Measurements from ENCODE around the gene ZCWPW1.

ZCWPW1 gene, protein sequence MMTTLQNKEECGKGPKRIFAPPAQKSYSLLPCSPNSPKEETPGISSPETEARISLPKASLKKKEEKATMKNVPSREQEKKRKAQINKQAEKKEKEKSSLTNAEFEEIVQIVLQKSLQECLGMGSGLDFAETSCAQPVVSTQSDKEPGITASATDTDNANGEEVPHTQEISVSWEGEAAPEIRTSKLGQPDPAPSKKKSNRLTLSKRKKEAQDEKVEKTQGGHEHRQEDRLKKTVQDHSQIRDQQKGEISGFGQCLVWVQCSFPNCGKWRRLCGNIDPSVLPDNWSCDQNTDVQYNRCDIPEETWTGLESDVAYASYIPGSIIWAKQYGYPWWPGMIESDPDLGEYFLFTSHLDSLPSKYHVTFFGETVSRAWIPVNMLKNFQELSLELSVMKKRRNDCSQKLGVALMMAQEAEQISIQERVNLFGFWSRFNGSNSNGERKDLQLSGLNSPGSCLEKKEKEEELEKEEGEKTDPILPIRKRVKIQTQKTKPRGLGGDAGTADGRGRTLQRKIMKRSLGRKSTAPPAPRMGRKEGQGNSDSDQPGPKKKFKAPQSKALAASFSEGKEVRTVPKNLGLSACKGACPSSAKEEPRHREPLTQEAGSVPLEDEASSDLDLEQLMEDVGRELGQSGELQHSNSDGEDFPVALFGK

DNA sequence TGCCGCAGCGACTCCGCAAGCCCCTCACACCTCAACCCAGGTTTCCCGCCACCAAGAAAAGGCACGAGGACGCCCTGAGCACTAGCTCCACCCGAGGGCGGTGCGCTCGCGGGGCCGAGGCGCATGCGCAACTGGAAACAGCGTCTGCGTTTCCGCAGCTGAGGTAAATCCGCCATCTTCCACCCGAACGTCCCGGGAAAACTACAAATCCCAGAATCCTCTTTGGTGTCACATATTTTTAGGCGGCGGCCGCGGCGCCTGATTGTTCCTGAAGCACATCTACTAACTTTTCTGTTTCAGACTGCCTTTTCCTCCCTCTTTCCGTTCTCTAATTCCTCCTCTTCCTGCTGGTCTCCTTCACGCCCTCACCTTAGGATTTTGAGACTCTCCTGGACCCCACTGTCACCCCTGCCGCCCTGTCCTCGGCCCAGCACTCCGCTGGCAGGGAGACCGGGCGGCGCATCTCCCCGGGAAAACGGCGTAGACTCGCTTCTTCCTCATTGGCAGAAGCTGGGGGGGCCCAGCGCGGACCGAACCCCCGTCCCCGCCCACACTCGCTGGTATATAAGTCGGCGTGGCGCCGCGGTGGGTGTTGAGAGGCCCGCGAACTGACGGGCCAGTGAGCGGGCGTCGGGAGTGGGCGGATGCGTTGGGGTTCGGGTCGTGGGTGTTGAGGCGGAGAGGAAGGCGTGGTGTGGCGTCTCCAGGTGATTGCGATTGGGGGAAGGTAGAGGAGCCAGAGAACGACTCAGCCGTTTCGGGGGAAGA is at the start of gene ZCWPW1:
Gene ZCWPW1 (minus strand): TSS at position 505 of the 768 bp plus-strand sequence. CDS start 8,054 bp downstream, outside the sequence.
- peak; percentile 98 for DNase-seq

DNA sequence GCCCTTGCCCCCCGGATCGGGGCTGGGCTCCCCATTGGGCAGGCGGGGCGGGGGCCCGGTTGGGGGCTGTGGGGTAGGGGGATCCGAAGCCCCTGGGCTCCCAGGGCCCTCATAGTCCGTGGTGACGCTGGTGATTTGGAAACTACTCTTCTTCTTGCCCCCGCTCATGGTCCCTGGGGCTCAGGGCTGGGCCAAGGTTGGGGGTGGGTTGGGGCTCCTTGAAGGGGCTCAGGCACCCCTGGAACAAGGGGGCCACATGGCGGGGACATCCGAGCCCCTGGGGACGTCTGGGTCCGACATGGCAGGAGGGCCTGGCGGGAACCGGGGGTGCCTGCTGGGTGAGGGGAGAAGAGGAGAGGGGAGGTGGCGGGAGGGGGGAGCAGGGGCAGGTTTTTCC is 49.4 kb upstream of the ZCWPW1 start:
- DNase-seq: no peak

DNA sequence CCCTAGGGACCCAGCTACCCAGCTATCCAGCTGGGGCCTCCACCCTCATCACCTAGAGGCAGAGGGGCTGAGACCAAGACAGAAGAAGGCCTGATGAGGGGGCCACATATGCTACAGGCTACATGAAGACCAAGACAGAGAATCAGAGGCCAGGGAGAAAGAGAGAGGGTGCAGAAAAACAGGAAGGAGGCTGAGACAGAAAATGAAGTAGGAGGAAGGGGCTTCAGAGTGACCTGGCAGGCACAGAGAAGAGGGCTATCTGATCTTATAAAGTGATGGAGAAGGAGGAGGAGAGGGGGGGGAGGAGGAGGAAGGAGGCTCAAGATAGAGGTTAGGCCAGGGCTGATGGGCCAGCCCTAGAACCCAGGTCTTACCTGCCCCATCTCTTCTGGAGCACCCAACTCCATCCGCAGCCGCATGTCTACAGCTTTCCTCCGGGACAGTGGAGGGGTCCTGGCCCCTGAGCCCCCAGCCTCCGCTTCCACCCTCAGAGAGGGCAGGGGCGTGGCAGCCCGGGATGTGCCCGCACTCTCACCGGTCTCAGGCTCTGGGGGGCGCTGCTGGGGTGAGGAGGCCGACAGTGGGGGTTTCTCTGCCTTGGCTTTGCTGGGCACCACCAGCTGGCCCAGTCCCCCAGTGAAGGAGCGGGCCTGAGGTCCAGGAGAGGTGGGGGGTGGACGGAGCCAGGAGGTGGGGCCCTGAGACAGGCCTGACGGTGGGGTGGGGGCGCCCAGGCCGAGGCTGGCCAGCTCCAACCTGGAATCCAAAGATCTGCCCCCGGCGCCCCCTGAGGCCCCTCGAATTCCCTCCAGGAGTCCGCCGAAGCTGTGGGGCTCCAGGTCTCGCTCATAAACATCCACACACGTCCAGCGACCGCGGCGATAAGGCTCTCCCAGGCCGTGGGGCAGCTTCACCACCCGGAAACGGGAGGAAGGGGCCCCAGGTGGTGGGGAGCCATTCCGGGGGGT is 48.7 kb upstream of the ZCWPW1 start:
- peak; percentile 28 for DNase-seq

DNA sequence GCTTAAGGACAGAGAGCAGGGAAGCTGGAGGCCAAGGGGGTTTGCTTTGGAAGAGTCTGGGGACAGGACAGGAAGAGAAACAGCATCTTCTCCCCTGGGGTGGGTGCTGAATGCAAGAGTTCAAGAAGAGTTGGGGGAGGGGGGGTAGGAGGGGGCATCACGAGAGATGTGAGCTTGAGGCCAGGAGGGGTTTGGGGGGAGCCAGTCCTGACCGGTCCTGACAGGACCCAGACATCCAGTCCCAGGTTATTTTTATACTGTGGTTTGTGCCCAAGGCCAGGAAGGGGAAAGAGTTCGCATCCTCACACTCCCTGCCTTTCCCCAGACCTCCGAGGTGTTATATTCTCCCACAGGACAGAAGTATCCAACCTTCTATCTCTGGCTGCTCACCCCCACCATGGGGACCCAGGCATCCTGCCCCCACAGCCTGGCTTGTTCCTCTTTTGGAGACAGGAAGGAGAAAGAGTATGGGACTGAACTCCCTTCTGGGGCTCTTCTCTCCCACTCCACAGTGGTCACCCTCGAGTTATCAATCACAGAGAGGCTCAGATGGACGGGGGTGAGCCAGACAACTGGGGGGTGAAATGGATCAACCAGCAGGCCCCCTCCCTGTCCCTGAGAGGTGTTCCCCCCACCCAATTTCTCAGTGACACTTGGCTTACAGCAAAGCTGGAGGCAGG is 47.7 kb upstream of the ZCWPW1 start:
- no peak for DNase-seq

DNA sequence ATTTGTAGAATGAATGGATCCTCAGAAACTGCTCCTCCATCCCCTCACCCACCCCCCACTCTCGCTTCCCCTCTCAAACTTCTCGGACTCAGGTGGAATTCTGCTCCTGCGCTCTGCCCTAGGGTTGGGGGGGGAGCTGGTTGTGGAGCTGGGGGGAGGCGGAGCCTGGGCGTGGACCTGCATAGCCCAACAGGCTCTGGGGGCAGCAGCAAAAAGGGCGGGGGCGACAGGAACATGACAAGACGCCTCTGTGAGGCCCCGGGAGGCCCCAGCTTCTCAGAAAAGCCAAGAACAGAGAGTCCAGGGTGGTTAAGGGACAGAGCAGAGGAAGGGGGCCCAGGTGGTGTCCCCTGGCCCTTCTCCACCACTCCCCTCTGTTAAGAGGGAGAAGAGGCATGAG is 47.0 kb upstream of the ZCWPW1 start:
- DNase-seq: no peak

DNA sequence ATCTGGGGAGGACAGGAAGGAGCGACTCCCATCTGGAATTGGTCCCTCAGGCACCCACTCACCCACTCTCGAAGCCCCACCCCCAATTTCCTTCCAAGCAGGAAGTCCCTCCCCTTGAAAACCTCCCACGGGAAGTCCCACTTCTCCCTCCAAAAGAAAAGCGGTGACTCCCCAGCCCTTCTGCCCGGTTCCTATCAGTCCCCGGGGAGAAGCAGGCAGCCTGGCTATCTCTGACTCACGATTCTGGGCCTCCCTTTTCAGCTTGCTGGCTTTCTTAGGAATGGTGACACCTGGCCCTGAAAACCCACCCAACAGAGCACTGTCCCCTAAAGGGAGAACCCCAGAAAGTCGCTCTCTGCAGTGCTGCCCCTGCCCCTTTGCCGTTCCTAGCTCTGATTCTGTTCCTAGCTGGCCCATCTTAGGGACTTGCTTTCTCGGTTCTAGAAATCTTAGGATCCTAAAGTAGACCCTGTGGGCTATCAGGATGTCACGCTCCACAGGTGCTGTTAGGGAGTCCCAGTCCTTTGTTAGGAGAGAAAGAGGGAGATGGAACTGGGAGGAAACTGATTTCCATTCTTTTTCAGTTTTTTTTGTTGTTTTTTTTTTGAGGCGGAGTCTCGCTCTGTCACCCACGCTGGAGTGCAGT is 44.5 kb upstream of the ZCWPW1 start:
- peak; percentile 77 for DNase-seq

DNA sequence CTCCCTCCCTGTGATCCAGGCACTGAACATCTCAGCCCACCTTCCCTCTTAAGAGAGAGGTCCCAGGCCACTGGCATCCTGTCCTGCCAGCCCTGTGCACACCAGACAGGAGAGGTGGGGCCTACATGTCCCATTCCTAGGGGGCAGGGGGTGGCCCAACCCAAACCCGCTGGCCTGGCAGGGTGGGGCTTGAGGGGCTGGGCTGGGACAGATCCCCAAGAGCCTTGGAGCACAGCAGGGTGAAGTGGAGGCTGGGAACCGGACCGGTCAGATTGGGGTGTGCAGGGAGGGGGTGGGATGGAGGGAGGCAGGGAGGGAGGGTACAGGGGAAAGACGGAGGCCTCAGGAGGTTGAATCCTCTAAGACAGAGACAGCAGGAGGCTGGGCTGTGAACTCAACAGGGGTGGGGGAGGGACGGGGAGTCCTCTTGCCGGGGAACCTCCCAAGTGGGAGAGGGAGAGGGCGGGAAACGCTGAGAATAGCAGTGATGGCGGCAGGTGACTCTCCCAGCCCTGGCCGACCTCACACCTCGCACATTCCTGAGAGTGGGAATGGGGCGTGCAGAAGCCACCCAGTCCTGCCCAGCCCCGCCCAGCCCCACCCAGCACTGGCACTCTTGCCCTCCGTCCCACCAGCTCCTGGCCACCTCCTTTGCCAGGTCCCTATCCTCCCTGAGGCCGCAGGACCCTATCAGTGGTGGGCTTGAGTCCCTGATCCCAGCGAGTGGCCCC is 43.8 kb upstream of the ZCWPW1 start:
- no peak for DNase-seq

DNA sequence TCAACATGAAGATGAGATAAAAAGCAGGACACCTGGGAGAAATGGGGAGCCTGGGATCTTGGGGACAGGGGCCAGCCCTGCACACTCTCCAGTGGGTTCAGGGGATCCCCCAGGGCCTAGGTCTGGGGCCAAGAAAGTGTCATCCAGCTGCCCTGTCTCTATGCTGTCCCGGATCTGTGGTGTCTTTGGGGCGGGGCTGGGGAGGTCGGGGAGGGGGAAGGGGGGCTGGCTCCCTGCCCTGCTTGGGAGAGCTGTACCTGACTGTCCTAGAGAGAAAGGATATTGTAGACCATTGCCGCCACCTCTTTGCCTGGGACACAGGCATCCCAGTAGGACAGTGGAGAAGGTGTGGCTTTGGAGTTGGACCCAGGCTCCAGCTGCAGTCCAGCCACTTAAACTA is 42.5 kb upstream of the ZCWPW1 start:
- no peak for DNase-seq

DNA sequence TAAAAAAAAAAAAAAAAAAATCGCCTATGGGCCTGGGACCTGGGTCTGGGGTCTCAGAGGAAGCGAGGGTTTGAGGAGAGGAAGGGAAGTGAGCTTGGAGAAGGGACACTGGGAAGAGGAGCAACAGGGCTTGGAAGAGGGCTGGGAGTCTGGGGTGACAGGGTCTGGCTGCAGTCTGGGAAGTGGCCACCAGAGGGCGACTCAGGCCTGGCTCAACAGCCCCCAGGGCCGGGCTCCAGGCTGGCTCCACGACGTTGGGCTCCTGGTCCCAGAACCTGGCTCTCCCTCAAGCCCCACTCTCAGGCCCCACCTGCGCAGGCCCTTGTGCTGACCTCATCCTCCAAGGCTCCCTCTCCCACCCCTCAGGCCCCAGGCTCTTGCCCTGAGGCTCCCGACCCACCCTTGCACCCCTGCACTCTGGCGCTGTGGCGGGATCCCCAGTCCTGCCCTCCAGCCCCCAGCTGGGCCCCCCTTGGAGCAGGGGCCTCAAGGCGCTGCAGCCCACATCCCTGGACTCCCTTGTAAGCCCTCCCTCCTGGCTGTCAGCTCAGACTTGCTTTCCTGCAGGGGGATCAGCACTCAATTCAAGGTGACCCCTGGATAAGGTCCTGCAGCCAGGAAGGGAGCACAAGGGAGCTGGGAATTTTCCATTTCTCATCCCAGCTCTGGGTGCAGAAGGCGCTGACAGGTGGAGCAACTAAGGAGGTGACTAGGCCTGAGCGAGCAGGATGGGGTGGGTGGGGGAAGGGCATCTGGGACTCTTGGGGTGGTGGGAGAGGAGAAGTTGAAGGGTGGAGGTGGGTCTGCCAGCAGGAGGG is 40.9 kb upstream of the ZCWPW1 start:
- peak; percentile 85 for DNase-seq

DNA sequence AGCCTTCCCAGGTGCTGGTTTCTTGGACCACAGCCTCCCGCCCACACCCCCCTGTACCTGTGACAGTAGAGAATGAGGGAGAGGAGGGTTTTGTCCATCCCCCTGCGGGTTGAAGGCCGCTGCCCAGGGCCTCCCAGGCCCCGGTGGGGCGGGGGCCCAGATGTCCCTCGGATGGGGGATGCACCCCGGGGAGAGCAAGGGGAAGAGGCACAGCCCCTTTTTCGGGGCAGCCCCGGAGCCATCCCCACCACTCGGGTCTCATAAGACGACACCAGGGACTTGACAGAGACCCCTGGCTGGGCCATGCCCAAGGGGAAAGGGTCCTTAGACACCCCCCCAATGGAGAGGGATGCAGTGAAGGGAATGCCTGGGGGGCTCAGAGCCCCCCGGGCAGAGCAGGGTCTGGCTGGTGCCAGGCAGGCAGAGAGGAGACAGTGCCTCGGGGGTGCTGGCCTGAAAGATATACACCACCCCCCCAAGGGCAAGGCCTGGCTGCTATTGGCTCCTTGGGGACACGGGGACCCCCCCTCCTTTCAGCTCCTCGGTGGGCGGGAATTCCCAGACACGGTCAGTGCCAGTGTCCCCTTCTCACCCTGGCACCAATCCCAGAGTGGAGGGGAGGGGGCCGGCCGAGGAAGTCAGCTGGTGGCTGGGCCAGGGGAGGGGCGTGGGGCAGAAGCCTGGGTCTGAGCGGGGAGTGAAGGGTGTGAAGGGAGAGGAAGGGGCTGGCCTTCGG is 39.3 kb upstream of the ZCWPW1 start:
- no peak for DNase-seq

DNA sequence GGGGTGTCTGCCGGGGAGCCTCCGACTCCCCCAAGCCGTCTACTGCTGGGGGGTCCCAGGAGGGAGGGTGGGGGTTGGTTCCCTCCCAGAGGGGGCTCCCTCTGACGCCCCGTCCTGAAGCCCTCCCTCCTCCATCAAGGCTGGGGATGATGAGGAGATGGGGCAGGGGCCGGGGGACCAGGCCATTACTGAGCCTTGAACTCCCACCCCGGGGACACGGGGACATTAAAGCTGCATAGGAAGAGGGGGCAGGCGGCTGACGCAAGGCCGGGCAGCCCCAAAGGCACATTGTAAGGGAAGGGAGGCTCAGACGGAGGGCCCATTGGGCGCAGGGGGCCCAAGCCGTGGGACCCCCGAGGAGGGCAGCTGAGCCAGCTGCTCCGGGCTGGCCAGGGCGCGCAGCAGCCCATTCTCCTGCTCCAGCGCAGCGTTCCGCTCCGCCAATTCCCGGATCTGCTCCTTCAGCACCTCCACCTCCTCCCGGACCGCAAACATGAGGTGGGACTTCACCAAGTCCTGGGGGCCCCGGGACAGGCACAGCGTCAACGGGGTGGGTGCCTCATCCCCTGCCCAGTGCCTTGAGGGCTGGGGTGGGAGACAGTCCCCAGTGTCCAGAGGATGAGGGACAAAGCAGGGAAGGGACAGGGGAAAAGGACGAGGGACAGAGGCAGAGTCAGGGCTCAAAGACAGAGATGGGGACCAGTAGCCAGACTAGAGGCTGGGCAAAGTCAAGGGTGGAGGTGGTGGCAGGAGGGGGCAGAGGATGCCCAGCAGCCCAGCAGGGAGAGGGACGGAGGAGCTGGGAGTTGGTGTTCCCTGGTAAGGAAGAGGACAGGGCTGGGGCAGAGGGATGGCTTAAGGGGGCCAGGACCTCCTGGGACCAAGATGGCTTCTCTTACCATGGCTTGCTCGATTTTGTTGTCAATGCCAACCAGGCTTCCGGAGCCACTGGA is 38.4 kb upstream of the ZCWPW1 start:
- DNase-seq: no peak

DNA sequence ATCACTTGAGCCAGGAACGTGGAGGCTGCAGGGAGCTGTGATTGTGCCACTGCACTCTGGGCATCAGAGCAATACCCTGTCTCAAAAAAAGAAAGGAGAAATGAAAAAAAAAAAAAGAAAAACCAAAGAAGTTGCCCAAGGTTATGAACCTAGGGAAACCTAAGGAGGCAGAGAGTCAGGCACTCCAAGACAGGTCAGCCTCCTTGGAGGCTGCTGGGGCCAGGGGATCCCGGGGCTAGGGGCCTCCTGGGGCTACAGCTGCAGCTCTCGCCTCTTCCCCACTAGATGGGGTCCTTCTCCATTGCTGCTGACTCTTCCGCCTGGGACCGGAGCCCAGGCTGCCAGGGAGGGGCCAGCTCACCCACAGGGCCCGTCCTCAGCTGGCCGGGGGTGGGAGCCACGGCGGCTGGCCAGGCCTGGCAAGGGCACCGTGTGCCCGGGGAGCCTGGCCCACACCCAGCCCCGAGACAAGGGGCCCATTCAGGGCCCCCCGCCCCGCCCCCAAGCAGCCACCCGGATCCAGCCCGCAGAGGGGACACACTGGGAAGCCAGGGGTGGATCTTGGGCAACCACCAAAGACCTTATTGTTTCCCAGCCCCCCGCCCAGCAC is 37.3 kb upstream of the ZCWPW1 start:
- DNase-seq: peak; percentile 57

DNA sequence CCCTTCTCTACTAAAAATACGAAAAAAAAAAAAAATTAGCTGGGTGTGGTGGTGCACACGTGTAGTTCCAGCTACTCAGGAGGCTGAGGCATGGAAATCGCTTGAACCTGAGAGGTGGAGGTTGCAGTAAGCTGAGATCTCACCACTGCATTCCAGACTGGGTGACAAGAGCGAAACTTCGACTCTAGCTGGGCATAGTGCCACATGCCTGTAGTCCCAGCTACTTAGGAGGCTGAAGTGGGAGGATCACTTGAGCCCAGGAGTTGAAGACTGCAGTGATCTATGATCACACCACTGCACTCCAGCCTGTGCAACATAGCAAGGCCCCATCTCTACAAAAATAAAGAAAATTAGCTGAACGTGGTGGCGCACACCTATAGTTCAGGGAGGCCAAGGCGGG is 36.8 kb upstream of the ZCWPW1 start:
- no peak for DNase-seq

DNA sequence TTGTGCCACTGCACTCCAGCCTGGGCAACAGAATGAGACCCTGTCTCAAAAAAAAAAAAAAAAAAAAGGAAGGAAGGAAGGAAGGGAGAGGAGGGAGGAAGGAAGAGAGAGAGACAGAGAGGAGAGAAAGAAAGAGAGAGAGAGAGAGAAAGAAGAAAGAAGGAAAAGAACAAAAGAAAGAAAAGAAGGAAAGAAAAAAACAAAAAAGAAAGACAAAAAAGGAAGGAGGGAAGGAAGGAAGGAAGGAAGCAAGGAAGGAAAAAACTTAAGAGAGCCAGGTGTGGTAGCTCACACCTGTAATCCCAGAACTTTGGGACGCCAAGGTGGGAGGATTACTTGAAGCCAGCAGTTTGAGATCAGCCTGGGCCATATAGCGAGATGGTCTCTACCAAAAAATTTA is 36.3 kb upstream of the ZCWPW1 start:
- no peak for DNase-seq

DNA sequence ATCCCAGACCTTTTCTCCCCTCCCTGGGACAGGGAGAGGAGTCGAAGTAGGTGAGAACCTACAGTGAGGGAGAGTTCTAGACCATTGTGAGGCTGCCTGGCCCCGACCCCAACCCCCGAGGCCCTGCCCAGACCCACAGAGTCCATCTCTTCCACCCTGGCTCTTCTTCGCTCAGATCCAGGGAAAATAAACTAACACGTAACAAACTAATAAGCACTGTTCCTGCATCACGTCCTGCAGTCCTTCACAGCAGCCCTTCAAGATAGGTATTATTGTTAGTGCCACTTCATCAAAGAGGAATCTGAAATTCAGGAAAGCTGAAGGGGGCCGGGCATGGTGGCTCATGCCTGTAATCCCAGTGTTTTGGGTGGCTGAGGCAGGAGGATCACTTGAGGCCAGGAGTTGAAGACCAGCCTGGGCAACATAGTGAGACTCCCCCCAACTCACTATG is 35.7 kb upstream of the ZCWPW1 start, which contains the start of gene SPACDR:
Gene SPACDR (minus strand): TSS at position 51 of the 451 bp plus-strand sequence. CDS start 235 bp downstream, outside the sequence.
- DNase-seq: no peak

DNA sequence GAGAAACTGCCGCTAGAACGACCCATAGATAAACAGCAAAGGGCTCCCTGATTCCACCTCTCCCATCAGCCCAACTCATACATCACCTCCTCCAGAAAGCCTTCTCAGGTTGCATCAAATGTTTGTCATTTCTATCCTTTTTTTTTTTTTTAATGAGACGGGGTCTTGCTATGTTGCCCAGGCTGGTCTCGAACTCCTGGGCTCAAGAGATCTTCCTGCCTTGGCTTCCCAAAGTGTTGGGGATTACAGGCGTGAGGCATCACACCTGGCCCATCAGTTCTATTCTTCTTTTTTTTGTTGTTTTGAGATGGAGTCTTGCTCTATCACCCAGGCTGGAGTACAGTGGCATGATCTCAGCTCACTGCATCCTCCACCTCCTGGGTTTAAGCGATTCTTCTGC is 28.5 kb upstream of the ZCWPW1 start:
- no peak for DNase-seq

DNA sequence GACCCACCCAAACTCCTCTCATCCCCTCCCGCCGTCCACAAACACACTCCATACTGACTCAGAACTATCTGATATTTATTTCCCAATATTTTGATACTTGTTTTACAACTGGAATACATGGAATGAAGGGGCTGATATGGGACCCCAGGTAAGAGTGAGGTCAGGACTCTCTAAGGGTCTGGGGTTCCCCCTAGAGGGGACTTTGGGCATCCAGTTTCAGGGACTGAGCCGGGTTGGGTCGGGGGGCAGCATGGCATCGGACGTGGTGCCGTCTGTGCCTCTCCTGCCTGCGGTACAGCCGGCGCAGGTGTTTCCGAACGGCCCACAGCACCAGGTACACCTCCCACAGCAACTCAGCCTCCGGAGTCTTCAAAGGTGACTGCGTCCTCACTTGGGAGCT is 28.1 kb upstream of the ZCWPW1 start:
- no peak for DNase-seq

Data from suppressor macrophage treated with lipopolysaccharide for 4 hours (primary cell).